ENCODE results near the gene ZNF205.
A peak's percentile ranks its signal among the peaks of the same experiment; 100 is the strongest.

The ZNF205 gene

DNA sequence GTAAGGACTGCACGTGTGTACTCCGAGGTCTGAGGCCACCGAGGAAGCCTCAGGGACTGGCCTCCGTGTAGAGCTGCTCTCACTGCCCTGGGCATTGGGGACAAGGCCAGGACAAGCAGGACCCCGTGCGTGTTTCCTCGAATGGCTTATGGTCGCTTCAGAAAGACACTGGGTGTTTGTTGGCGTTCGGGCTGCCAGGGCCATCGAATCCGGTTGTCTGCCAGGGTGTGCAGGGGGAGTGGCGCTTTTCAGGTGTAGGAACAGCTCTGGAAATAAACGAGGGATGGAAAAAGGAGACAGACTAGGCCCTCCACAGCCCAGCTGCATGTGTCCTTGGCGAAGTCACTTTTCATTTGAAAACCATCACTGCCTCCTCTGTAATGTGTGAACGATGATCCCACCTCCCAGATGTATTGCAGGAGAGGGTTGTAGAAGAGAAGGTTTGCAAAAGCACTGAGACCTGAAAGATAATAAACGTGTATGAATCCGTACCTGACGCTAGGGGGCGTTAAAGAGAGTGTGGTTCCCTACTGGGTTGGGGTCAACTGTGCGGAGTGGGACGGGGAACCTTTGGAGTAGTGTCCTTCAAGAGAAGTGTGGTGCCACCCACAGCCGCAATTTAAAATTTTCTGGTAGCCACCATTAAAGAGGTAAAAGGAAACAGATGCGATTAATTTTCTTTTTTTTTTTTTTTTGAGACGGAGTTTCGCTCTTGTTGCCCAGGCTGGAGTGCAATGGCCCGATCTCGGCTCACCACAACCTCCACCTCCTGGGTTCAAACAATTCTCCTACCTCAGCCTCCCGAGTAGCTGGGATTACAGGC lies 11.2 kb upstream of the ZNF205 start:
- peak in 1 of 2 donors; percentile 21 for DNase-seq (ENCODE audit: low read depth in 2 of 2)

DNA sequence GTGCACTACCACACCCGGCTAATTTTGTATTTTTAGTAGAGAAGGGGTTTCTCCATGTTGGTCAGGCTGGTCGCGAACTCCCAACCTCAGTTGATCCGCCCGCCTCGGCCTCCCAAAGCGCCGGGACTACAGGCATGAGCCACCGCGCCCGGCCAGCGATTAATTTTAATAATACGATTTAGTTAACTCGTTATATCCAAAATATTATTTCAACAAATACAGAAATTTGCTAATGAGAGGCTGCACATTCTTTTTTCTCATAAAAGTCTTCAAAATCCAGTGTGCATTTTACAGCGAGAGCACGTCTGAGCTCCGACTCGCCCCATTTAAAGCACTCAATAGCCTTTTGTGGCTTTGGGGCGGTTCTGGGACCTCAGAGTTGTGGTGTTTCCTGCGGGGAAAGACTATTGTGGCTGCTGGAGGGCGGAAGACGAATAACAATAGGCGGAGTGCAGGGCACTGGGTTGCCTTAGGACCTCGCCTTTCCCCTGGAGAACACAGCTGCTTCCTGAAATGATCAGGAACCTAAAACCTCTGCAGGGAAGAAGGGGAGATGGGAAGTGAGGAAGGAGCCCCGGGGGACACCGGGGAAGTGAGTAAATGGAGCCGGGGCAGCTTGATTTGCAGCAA lies 10.4 kb upstream of the ZNF205 start:
- DNase-seq (ENCODE audit: low read depth in 2 of 2), result no peak

DNA sequence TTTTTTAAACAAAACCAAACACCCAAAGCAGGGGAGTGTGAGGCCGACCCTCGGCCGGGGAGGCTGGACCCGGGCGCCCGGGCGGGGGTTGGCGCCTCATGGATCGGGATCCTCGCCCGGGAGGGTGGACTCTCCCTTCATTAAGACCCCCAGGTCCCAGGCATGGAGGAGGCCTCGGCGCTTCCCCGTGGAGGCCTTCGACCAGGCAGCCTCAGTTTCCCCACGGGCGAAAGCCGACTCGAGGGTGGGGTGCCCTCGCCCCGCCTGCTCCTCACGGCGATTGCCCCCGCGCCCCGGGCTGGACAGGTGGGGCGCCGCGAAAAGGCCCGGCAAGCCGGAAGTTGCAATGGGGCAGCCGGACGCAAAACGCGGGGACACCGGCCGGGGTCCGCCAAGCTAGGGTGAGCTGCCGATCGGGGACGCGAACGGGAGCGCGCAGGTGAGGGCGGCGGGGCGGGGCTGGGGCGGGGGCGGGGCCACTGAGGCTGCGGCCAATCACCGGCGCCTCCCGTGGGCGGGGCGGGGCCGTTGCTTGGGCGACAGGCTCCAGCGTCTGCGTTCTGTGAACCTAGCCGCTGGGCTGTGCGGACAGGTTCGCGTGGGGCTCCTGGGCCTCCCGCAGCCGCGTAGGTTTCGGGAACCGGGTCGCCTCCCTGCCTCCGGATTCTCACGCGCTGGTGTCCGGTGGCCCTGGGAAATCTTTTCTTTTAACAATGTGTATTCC lies 6.0 kb upstream of the ZNF205 start:
- peak; percentile 84 to 89 for DNase-seq (ENCODE audit: low read depth in 2 of 2)

DNA sequence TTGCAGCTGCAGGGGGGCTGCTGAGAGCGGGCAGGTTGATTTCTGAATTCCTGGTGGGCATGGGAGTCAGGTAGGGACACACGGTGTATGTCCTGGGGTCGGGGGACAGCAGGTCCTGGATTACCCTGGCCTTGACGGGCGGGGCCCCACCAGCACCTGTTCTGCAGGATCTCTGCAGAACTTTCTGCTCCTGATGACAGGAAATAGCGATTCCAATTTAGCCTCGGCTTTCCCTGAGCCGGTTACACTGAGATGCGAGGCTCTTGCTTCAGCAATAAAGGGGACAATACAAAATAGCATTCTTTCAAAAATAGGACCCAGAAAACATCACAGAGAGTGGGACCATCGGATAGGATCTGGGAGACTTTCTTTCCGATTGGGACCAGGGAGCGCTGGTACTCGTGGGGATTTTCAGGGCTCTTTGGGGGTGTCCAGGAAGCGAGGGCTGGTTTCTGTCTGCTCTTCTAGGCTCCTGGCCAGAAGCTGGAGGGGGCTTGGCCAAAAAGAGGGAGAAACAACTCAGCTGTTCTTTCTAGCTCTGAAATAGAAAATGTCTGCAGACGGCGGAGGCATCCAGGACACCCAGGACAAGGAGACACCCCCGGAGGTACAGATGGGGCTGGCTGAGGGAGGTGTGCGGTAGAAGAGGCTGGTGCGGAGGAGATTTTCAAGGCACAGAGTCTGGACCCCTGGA lies 642 bp downstream of the ZNF205 start:
- no peak for DNase-seq (ENCODE audit: low read depth in 2 of 2)

DNA sequence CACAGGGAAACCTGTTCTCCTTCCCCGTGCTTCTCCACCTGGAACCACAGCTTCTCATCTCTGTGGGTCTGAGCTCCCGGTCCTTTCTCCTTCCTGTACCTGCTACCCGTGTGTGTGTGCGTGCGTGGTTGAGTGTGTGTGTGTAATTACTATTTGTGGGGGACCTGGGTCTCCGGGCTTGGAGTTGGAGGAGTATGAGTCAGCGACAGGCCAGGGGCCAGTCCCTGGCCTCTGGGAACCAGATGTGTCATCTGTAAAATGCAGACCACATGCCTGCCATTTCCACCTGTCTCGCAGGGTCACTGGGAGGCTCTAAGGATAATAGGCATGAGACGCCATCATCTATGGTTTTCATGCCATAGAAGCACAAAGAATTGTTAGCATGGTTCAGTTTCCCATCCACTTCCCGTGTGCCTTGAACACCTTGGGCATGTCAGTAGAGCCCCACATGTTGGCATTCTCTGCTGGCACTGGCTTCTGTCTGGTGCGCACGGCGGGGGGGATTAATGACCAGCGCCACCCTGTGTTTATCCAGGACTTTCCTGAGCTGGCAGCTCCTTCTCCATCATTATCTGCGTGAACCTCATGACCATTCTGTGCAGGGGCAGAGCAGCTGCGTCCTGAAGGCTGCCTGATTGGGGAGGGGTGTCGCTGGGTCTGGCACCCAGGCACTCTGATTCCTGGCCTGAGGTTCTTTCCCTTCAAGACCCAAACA lies 1.5 kb downstream of the ZNF205 start:
- no peak for DNase-seq (ENCODE audit: low read depth in 2 of 2)

- no peak for DNase-seq (ENCODE audit: low read depth in 2 of 2)
These were observed 2.6 kb downstream of the ZNF205 start for GRCh38 chr16:3115003-3115402.

DNA sequence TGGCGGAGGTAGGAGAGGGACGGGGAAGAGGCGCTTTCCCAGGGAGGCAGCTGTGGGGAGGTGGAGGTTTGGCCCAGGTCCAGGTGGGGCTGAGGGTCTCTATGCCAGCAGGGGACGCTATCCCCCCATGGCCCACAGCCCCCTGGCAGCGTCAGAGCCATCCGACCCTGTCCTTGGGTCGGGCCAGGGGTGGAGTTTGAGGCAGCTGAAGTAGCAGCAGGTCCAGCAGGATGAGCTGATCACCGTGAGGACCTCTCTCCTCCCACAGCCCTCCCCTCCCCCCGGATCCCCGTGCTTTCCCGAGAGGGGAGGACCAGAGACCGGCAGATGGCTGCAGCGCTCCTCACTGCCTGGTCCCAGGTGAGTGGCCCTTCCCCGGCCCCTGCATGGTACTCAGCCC lies 3.2 kb downstream of the ZNF205 start:
- no peak for DNase-seq (ENCODE audit: low read depth in 2 of 2)

GRCh38 chr16:3118204-3118790 lies 5.9 kb downstream of the ZNF205 start:
- DNase-seq (ENCODE audit: low read depth in 2 of 2), result no peak

DNA sequence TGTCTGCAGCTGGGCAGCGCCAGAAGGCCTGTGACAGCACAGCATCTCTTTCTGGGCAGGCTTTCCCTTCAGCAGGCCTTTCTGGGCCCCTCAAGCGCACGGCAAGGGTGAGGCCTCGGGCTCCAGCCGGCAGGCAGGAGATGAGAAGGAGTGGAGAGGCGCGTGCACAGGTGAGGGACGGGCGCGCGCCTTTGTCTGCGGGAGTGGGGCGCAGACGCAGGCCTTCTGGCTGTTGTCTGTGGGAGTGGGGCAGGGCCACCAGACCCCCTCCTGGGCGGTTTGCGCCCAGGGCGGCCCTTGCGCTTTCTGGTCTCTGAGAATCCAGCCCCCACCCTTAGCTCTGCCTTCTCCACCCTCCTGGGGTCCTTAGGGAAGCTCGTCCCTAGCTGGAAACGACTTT lies 6.5 kb downstream of the ZNF205 start:
- no peak for DNase-seq (ENCODE audit: low read depth in 2 of 2)

- DNase-seq (ENCODE audit: low read depth in 2 of 2), result no peak
These were observed 6.9 kb downstream of the ZNF205 start for GRCh38 chr16:3119286-3119685.

GRCh38 chr16:3119701-3120408 lies 7.5 kb downstream of the ZNF205 start:
- no peak for DNase-seq (ENCODE audit: low read depth in 2 of 2)

DNA sequence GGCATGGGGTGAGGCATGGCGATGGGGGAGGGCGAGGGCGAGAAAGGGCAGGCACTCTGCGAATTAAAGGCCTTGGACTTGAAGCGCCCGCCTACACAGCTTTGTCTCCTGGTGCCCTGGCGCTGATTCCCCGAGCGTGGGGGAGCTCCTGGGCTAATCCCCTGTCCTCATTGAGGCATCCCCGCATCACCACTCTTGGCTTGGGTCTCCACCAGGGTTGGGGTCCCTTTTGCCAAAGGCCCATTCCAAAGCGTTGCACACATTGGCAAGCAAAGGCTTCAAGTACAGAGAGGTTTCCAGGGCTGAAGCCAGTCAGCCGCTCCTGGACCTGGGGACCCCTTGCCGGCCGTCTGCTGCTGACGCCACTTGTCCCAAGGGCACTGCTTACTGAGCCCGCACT lies 8.0 kb downstream of the ZNF205 start:
- DNase-seq (ENCODE audit: low read depth in 2 of 2), result no peak

- no peak for DNase-seq (ENCODE audit: low read depth in 2 of 2)
These were observed 9.6 kb downstream of the ZNF205 start for GRCh38 chr16:3121851-3122467.

DNA sequence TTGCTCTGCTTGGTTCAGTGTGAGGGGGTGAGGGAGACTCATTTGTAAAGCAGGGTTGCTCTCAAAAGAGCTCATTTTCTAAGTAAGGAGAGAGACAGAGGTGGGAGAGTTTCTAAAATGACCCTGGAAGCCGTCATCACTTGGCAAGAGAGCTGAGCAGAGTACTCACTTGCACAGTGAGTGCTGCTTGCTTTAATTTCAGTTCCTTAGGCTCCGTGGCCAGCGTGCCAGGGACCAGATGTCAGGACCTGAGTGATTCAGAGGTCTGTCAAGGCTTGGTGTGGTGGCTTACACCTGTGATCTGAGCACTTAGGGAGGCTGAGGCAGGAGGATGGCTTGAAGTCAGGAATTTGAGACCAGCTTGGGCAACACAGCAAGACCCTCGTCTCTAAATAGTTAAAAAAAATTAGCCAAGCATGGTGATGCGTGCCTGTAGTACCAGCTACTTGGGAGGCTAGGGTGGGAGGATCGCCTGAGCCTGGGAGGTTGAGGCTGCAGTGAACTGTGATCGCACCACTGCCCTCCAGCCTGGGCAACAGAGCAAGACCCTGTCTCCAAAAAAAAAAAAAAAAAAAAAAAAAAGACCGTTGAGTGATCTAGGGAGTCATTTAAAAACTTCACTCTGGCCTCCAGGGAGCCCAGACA lies 10.7 kb downstream of the ZNF205 start:
- no peak for DNase-seq (ENCODE audit: low read depth in 2 of 2)

- DNase-seq (ENCODE audit: low read depth in 2 of 2), result peak; percentile 97
These were observed 11.8 kb downstream of the ZNF205 start for GRCh38 chr16:3123986-3124886.

GRCh38 chr16:3127745-3128144 lies 15.4 kb downstream of the ZNF205 start:
- no peak for DNase-seq (ENCODE audit: low read depth in 2 of 2)

GRCh38 chr16:3129137-3130131 lies 17.0 kb downstream of the ZNF205 start:
- DNase-seq (ENCODE audit: low read depth in 2 of 2), result peak; percentile 45 to 82
